Breast epithelium (tissue), 3 donors: ENCODE measurements around the gene NRXN3.

Experiments used
- POLR2A ChIP-seq: fragments of 450-650 bp; IDR thresholded peaks from one replicate; pipeline ENCODE4 v1.6.1; 2016; ENCODE audit warnings: antibody characterized with exemption, mild to moderate bottlenecking, moderate library complexity
- POLR2AphosphoS5 ChIP-seq, 3 donors: sonication (generic); formaldehyde crosslinking; IDR thresholded peaks; one replicate each; pipeline ENCODE4 v1.6.1; 2017; ENCODE audit warnings: antibody characterized with exemption in 3 of 3

GRCh38 chr14:79665556-79665955 lies 1495.4 kb downstream of the NRXN3 start:
- no peak for TF ChIP-seq POLR2A
- no peak for TF ChIP-seq POLR2AphosphoS5 (IDR thresholded peaks at IDR 0.05)
